ENCODE measurements around the gene ZNF77.
"Not testable (repeated sequence)": the region's sequence is repeated elsewhere in the genome, so short reads cannot be mapped to it uniquely, and the experiment has no call there.

Gene ZNF77

DNA sequence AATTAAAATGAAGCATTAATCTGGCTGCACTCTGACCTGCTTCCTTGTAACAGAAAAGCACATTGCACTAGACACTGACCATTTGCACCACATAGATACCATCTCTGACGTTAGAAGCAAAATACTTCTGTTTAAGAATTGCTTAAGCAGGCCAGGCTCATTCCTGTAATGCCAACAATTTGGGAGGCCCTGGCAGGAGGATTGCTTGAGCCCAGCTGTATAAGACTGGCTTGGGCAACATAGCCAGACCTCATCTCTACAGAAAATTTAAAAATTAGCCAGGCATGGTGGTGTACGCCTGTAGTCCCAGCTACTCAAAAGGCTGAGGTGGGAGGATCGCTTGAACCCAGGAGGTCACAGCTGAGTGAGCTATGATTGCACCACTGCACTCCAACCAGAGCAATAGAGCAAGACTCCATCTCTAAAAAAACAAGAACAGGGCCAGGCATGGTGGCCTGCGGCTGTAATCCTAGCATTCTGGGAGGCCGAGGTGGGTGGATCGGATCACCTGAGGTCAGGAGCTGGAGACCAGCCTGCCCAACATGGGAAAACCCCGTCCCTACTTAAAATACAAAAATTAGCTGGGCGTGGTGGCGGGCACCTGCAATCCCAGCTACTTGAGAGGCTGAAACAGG lies 25.5 kb upstream of the ZNF77 start:
- no peak for DNase-seq (ENCODE audit: low read depth, low spot score)

DNA sequence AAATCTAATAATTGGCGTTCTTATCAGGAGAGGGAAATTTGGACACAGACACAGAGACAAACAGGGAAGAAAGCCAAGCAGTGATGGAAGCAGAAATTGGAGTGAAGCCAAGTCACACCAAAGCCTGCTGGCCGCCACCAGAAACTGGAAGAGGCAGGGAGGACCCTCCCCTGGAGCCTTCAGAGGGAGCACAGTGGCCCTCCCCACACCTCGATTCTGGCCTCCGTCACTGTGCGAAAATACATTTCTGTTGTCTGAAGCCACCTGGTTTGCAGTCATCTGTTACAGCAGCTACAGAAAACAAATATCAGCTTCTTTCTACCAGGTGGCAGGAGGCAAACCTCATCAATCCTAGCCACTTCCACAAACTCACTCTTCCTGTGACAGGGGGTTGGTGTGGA lies 24.3 kb upstream of the ZNF77 start:
- DNase-seq (ENCODE audit: low read depth, low spot score), result no peak

DNA sequence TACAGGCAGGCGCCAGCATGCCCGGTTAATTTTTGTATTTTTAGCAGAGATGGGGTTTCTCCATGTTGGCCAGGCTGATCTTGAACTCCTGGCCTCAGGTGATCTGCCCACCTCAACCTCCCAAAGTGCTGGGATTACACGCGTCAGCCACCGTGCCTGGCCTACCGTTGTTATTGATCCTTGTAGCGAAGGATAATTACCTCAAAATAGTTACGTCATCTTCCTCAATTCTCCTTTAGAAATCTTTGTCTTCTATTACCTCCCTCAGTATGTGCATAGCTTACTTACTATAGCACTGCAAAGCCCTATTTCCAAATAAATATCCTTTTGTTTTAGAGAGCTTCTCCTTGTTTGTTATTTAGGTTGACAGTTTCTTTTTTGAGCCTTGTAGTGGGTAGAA lies 23.2 kb upstream of the ZNF77 start:
- DNase-seq (ENCODE audit: low read depth, low spot score), result no peak

DNA sequence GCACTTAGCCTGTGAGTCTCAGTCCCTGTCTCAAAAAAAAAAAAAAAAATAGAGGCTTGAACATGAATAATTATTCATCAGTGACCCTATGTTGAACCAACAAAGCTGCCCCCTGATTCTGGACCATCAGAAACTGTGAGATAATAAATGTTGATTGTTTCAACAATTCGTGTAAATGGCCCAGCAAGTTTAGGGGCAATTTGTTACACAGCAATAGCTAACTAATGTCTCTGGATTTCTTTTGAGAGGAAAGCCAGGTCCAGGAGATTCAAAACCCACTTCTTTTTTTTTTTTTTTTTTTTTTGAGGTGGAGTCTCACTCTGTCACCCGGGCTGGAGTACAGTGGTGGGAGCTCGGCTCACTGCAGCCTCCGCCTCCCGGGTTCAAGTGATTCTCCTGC lies 20.1 kb upstream of the ZNF77 start:
- DNase-seq (ENCODE audit: low read depth, low spot score), result no peak

DNA sequence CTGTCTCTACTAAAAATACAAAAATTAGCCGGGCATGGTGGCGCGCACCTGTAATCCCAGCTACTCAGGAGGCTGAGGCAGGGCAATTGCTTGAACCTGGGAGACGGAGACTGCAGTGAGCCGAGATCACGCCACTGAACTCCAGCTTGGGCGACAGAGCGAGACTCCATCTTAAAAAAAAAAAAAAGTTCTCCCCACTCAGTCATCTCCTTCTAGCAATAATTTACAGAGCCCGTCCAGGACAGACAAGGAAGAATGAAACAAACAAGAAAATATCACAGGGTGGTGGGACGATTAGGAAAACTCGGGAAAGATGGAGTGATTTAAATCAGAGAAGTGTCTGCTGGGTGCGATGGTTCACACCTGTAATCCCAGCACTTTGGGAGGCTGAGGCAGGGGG lies 18.9 kb upstream of the ZNF77 start:
- not testable (repeated sequence) for DNase-seq (ENCODE audit: low read depth, low spot score)

DNA sequence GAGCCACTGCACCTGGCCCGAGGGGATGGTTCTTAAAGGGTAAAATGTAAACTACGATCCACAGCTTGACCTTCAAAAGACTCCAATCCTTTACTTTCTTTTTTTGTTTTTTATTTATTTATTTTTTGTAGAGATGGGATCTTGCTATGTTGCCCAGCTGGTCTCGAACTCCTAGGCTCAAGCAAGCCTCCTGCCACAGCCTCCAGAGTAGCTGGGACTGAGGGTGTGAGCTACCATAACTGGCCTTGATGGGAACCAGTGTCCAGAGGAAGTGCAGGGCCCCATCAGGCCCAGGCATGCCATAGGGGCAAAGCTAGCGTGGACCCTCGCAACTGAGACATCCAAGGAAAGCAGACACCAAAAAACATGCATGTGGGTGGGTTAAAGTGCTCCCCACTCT lies 18.4 kb upstream of the ZNF77 start:
- no peak for DNase-seq (ENCODE audit: low read depth, low spot score)

DNA sequence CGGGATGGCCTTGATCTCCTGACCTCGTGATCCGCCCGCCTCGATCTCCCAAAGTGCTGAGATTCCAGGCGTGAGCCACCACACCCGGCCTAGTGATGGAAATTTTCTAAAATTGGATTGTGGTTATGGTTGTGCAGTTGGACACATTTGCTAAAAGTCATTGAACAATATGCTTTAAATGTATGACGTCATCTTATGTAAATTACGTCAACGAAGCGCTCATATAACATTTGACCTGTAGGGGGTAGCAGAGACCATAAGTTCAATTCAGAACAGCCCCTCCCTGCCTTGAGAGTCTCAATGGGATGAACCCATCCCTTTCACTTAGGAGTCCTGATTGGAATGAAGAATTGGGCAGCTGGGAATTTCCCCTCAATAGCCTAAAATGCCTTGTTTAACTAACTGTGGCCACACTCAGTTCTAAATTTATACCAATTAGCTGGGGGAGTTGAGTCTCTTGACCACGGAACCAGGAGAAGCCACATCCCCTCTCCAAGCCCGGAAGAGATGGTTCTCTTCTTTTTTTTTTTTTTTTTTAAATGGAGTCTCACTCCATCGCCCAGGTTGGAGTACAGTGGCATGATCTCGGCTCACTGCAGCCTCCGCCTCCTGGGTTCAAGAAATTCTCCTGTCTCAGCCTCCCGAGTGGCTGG lies 17.4 kb upstream of the ZNF77 start:
- peak; percentile 29 for DNase-seq (ENCODE audit: low read depth, low spot score)

DNA sequence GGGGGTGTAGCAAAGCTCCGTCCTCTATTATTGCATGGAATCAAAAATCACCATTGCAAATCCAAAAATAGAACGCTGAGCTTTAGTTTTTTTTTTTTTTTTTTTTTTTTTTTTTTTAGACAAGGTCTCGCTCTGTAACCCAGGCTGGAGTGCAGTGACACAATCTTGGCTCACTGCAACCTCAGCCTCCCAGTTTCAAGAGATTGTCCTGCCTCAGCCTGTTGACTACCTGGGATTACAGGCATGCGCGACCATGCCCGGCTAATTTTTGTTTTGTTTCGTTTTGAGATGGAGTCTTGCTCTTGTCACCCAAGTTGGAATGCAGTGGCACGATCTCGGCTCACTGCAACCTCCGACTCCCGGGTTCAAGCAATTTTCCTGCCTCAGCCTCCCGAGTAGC lies 15.3 kb upstream of the ZNF77 start:
- no peak for DNase-seq (ENCODE audit: low read depth, low spot score)

DNA sequence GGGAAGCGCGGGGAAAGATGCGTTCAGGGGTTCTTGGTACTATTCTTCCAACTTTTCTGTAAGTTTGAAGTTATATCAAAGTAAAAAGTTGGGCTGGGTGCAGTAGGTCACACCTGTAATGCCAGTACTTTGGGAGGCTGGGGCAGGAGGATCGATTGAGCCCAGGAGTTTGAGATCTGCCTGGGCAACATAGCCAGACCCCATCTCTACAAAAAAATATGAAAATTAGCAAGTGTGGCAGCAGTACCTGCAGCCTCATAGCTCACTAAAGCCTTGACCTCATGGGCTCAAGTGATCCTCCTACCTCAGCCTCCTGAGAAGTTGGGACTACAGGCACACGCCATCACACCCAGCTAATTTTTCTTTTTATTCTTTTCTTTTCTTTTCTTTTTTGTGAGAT lies 12.4 kb upstream of the ZNF77 start:
- DNase-seq (ENCODE audit: low read depth, low spot score), result no peak

DNA sequence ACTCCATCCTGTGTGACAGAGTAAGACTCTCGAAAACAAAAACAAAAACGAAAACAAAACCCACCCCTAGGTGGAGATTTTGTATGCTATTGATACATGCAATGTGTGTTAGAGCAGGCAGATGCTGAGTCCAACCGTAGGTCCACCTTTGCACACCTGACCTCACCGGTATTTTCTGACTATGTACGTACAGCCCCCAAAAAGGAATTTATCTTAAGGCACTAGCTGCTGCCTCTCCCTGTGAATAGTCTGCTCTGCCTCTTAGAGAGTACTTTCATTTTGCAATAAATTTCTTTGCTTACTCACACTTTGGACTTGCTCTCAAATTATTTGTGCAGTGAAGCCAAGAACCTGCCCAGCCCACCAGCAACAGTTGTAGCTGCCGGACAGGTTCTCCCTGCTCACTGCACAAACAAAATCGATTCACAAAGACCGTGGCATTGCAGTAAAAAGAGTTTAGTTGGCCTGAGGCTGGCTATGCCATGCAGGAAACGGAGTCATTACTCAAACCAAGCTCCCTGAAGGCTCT lies 8.2 kb upstream of the ZNF77 start:
- no peak for DNase-seq (ENCODE audit: low read depth, low spot score)

DNA sequence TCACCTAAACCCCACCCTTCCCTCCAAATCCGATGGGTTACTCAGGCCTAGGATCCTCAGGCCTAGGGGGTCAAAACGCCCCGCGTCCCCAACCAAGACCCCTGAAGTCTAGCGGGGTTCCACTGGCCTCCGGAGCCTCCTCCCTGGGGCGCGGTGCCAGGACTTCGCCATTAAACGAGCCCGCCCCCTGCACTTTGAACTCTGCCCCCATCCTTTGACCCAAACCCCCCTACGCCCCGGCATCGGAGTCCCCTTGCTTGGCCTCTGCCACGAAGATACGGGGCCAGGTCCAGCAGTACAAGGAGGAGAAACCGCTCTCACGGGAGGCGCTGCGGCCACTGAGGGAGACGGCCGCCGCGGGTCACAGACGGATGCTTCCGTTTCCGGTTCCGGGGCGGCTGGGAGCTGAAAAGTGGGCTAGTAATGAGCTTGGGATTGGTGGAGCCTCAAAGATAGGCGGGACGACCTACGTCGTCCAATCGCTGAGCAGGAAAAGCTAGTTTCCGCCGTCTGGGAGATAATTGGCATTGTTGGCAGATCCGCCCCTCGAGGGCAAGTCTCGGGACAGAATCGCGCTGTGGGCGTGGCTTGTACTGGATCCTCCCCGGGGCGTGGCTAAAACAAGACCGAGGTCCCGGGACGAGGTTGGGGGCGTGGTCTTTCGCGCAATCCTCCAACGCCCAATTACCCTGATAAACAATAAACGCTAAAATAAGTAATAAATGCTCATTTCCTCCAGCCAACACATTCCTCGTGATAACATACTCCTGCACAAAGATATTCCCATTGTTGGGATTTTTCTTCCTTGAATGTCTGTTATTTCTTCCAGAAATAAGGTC lies 5.7 kb upstream of the ZNF77 start:
- DNase-seq (ENCODE audit: low read depth, low spot score), result peak; percentile 99

DNA sequence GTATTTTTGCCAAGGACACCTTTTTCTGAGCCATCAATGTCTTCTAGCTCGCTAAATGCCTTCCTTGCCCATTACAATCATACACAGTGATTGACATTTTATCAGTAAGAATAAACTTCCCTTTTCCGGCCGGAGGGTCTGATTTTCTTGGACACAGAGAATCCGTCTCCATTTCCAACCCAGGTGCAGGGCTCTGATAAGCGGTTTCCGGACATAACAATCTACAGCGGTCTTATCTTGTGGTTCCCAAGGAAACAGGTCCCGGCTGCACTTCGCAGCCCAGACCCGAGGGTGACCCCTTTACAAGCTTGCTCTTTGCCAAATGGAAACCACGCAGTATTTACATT lies 5.1 kb upstream of the ZNF77 start:
- DNase-seq (ENCODE audit: low read depth, low spot score), result no peak

DNA sequence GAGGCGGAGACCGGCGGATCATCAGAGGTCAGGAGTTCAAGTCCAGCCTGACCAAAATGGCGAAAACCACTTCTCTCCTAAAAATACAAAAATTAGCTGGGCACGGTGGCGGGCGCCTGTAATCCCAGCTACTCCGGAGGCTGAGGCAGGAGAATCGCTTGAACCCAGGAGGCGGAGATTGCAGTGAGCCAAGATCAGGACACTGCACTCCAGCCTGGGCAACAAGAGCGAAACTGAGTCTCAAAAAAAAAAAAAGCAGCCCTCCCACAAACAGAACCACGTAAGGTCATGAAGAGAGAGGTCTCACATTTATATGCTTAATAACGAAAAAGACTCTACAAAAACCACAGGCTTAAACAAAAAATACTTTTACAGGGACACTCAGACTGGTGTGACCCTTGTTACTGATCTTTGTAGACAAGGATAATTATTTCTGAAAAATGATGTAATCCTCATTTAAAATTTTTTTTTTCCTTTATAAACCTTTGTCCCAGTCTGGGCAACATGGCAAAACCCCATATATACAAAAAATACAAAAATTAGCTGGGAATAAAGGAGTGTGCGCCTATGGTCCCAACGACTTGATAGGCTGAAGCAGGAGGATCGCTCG lies 909 bp upstream of the ZNF77 start:
- no peak for DNase-seq (ENCODE audit: low read depth, low spot score)

DNA sequence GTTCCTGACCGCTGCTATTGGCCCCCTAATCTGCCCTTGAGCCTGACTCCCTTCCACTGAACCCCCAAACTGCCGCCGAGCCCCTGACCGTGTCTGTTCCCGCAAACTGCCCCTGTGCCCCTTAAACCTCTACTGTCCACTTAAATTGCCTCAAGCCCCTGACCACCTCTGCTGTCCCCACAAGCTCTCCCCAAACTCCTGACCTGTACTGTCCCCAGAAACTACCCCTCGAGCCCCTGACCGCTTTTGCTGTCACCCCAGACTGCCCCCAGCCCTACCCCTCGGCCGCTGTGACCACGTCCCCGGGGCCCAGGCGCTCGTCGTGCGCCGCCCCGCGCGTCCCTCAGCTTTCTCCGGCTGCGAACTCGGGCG lies 382 bp downstream of the ZNF77 start:
- no peak for DNase-seq (ENCODE audit: low read depth, low spot score)

DNA sequence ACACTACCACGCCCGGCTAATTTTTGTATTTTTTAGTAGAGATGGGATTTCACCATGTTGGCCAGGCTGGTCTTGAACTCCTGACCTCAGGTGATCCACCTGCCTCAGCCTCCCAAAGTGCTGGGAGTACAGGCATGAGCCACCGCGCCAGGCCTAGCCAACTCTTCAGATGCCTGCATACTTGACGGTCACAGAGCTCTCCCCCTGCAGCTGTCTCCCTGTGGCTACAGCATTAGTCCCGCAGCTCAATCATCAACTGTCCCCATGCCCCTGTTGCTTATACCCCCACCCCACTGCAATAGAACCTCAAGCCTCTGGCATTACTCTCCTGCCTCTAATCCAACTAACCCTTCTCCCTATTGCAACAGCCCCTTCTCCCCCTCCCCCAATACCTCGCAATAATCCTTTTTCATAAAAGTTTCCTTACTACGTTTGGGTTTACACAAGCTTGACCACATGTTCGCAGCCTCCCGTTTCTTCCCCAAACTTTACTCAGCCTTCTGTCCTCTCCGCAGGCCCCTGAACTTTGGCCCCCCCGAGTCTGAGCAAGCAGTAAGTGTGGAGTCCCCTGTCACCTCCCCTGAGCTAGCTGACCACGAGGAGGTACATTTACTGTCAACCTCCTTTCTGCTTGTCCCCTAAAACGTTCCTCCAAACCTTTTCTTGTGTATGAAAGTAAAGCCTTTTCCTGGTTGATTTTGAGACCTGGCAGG lies 1.7 kb downstream of the ZNF77 start:
- DNase-seq (ENCODE audit: low read depth, low spot score), result no peak

DNA sequence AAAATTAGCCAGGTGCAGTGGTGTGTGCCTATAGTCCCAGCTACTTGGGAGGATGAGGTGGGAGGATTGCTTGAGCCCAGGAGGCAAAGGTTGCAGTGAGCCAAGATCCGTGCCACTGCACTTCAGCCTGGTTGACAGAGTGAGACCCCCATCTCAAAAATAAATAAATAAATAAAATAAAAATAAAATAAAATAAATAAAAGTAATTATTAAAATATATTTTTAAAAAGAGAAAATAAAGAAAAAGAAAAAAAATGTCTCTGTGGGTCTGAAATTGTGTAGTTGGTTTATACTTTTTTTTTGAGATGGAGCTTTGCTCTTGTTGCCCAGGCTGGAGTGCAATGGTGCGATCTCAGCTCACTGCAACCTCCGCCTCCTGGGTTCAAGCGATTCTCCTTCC lies 8.9 kb downstream of the ZNF77 start:
- DNase-seq (ENCODE audit: low read depth, low spot score), result not testable (repeated sequence)

DNA sequence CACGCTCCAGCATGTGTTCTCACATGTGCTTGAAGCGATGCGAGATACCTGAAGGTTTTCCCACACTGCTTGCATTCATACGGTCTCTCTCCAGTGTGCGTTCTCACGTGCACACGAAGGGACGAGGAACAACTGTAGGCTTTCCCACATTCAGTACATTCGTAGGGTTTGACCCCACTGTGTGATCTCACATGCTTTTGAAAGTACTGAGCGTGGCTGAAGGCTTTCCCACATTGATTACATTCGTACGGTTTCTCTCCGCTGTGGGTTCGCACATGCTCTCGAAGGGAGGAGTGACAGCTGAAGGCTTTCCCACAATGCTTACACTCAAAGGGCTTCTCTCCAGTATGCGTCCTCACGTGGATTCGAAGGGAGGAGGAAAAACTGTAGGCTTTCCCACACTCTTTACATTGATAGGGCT lies 11.3 kb downstream of the ZNF77 start:
- DNase-seq (ENCODE audit: low read depth, low spot score), result no peak

DNA sequence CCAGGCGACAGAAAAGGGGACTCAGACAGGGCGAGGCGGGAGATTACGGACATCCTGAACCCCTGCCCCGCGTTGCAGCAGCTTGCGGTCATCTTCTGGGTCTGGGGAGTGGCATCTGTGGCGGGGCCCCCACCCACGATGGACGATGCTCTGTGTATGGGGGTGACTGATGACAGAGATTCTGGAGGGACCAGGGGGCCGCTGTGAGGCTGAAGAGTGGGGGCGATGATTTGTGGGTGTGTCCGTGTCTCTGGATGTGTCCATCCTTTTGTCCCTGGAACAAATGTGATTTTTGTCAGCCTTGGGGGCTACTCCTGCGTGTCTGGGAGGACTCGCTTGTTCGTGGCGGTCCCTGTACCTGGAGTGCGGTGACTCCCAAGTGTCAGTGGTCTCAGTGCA lies 17.7 kb downstream of the ZNF77 start:
- DNase-seq (ENCODE audit: low read depth, low spot score), result no peak

DNA sequence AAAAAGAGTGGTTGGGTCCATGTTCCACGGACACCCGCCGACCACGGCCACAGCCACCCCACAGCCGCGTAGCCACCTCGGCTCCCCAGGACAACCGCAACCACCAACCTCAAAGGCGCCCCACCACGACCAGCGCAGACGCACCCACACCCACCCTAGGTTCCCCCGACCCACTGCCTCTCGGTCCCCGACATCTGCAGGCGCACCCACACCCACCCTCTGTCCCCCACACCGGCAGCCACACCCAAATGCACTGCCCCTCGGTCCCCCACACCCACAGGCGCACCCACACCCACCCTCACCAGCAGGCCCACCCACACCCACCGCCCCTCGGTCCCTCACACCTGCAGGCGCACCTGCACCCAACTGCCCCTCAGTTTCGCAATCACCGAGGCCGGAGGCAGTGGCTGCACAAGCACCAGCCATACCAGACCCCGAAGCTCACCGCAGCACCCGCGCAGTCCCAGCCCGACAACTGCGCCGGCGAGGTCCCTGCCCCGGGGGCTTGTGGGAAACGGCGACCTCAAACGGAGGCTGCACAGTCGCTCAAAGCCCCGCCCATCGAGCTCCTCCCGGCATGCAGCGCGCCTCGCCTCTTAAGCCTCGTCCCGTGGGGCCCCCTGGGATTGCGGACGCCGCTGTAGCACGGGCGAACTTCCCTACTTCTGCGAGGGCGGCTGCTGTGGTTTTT lies 18.3 kb downstream of the ZNF77 start:
- no peak for DNase-seq (ENCODE audit: low read depth, low spot score)

DNA sequence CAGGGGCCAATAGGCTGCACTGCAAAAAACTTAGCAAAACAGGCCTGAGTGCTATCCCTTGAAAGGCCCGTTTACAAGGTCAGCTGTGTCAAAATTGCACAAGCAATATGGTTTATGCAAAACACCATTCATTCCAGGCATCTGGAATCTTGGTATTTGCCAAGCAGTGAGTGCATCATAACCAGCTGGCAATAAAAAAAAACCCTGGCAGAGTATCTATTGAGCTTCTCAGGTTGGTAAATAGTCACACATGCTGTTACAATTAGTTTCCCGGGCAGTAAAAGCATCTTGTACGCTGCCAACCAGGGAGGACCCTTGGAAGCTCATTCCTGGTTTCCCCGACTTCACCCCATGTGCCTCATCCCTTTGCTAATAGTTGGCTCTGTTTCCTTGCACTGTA lies 21.3 kb downstream of the ZNF77 start:
- DNase-seq (ENCODE audit: low read depth, low spot score), result no peak

DNA sequence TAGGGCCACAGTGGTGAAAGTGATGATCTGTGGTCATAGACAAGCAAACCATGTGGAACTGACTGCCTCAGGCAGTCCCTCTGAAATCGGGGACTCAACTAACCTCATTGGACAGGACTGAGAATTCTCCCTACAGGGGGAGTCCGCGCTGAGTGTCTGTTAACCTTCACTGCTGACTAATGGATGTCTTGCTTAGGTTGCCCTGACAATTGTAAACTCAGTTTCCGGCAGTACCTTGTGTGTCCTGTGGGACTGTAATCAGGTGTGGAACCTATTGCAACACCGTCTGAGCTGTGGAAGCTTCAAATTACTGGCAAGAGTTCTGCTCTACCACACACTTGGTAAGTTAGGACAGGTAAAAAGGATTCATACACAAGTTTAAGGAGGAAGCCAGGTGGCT lies 21.8 kb downstream of the ZNF77 start:
- DNase-seq (ENCODE audit: low read depth, low spot score), result no peak
